HG02852 (cell line): ENCODE measurements around the gene COL4A2.
A peak's percentile ranks its signal among the peaks of the same experiment; 100 is the strongest.
"Not testable (repeated sequence)": the region's sequence is repeated elsewhere in the genome, so short reads cannot be mapped to it uniquely, and the experiment has no call there.

Experiments used
- ATAC-seq: cut with Tn5 transposase; IDR thresholded peaks from one replicate; pipeline ENCODE4 v1.9.1; 2021; ENCODE audit warnings: mild to moderate bottlenecking, moderate library complexity; ENCODE audit not compliant: unreplicated experiment

The COL4A2 gene

DNA sequence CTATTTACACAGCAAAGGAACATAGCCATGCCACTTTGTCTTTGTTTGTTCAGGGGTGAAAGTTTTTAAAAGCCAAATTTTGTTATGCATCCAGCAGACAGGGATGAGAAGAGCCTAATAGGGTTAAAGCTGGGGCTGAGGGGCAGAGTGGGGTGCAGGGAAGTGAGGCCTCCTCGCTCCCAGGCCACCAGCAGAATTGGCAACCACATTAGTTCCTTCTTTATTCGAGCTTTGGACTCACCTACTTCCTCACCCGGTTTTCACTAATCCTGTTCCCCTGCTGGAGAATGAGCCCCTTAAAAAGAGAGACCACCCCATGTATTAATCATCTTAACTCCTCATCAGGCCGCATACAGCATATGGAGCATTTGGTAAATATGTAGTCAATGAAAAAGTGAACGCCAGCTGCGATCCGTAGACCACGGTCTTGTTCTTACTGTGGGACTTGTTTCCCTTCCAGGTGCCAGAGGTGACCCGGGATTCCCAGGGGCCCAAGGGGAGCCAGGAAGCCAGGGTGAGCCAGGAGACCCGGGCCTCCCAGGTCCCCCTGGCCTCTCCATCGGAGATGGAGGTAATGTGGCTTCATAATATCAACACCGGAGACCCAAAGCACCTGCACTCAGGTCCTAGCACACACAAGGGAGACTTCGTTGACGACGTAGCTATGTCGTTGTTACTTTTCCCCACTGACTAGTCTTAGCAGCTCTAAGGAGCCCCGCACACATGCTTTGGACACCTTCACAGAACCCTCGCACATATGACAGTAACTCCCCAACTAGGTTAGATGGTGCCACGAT, 142.3 kb downstream of the COL4A2 start:
- ATAC-seq = no peak

DNA sequence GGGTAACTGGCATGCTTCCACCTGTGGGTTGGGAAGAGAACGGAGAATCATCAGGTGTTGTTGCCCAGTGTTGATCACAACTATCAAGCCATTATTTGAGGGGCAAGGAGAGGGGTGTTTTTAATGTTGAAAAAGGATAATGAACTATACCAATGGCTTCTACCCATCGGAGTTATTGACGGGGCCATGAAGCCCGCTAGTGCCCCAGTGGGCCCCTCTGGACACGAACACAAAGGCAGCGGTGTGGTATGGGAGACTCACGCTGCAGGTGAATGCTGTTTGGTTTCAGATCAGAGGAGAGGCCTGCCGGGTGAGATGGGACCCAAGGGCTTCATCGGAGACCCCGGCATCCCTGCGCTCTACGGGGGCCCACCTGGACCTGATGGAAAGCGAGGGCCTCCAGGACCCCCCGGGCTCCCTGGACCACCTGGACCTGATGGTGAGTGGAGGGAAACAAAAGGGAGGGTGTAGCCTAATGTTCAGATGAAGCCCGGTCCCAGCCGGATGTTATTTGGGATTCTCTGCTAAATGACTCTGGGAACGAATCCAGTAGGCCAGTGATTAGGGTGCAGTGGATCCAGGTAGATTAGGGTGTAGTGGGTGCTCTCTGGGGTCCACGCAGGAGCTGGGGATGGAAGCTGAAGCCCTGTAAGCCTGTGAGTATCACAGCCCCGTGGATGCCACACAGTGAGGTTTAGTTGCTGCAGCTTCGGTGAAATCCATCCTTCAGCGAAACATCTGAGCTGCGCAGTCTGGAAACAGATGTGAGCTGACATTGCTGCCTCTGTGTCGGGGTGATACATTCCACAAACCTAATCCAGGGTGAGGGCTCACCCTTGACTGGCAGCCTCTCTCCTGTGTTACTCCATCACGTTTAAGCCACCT, 143.2 kb downstream of the COL4A2 start:
- no peak for ATAC-seq

DNA sequence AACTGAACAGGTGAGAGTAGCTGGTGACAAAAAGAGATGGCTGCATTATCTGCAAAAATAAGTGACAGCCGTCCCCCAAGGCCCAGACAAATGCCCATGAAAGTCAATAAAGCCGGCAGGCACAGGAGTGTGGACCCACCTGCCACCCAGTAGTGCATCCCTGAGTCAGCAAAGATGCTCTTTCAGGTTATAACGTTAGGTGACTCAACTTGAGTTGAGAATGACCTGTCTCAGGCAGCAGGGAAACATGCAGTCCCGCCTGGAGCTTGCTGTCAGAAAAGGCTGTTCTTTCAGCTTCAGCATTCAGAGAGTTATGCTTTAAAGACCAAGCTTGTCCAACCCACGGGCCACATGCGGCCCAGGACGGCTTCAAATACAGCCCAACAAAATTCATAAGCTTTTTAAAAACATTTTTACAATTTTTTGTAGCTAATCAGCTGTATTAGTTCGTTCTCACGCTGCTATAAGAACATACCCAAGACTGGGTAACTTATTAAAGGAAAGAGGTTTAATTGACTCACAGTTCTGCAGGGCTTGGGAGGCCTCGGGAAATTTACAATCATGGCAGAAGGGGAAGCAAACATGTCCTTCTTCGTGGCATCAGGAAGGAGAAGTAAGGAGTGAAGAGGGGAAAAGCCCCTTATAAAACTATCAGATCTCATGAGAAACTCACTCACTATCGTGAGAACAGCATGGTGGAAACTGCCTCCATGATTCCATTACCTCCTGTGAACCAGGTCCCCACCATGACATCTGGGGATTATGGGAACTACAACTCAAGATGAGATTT, 144.1 kb downstream of the COL4A2 start:
- ATAC-seq = no peak

DNA sequence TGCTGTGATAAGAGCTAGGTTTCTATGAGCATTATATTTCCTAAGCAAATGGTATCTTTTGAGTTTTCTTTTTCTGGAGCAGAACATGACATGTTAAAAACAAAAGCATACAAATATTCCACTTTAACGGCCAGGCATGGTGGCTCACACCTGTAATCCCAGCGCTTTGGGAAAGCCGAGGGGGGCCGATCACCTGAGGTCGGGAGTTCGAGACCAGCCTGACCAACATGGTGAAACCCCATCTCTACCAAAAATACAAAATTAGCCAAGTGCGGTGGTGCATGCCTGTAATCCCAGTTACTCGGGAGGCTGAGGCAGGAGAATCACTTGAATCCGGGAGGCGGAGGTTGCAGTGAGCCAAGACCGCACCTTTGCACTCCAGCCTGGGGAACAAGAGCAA, 146.0 kb downstream of the COL4A2 start:
- ATAC-seq = not testable (repeated sequence)

DNA sequence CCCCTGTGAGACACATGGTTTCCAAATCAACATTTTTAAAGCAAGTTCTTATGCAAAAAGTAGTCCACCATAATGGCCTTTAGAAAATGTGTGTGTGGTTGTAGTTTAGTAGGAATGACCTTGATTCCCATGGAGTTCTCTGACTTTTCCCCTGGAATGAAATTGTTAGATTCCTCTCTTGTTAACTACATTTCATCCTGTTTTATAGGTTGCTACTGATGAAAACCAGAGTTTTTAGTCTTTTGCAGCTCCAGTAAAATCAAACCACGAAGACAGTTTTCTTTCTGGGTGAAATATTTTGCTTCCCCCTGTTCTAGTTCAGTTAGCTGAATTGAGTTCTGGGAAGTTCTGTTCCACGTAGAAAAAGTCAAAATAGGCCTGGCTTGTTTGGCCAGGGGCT, 146.7 kb downstream of the COL4A2 start:
- ATAC-seq = no peak

DNA sequence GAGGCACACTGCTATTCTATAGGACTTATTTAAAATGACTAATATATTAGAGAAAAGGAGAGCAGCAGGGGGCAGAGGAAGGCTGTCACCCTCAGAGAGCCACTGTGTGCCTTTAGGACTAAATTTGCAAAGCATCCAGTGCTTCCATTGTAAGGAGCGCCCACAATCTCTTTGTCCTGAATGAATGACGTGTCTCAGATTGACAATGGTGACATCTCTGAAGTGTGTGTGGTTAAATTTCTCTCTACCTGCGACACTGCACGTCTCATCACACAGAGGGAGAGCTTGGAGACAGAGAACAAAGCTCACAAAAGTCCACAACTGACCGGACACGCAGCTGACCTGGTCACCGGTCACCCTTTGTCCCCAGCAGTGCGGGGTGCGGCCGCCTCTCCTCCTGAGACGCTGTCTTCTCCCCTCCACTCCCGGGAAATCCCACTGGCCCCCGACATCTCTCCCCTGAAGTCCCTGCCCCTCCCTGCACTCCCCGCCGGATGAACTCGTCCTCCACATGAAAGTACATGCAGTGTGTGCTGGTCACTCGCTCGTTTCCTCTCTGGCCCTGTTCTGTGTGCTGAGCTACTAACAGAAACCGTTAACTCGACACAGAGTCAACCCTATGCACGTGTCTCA, 147.3 kb downstream of the COL4A2 start:
- no peak for ATAC-seq

DNA sequence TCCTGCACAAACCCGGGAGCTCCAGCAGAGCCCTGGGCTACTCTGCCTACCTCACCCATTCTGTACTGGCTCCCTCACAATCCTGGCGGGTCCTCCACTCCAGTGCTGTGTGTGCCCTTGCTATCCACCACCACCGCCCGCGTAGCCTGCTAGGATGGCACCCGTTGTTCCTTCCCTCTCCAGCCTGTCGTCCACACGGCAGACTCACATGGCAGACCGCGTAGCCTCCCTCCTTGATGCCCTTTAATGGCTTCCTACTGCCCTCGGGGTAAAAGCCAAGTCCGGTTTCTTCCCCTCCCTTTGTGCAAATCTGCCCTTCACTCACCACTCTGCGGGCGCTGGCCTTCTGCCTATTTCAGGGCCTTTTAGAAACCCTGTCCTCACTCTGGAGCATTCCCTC, 147.9 kb downstream of the COL4A2 start:
- ATAC-seq = no peak

DNA sequence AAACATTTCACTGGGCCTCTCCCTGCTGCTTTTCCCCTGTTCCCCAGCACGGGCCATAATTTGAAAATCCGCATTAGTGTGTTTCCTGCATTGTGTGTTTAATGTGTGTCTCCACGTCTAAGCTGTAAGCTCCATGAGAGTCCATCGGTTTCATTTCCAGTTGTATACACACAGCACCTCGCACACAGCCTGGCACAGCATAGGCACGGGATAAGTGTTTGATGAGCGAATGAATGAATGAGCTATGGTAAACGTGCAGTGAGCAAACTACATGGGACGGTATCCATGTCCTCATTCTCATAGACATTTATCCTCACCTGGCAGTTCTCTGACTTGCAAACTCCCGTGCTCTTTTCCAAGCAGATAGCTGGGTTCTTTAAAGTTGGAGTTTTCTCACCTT, 148.4 kb downstream of the COL4A2 start:
- ATAC-seq = peak; percentile 6

DNA sequence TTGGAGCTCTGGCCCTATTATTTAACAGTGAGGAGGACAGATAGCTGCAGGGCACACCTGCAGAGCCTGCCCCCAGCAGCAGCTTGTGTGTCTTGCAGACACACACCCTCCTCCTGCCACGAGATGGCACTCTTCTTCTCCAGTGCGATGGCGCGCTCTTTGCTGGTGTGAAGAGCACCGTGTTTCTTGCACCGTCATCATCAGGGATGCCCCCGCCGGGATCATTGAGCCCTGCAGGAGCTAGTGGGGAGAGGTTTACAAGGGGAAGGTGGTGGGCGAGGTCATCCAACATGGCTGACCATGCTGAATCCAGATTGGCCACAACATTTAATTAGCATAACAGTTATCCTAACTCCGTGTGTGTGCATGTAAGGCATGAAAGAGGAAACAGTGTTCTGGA, 148.9 kb downstream of the COL4A2 start:
- peak; percentile 99 for ATAC-seq

DNA sequence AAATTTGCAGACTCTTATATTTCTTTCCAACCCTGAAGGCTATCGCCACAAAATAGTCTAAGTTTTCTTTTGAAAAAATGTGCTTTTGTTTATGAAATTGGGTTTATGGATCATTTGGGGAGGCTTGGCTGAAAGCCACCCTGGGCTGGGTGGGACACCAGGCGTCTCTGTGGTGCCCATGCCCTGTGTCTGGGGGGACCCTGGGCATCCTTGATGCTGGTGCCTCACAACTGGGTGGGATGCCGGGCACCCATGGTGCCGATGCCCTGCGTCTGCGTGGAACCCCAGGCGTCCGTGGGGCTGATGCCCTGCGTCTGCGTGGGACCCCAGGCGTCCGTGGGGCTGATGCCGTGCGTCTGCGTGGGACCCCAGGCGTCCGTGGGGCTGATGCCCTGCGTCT, 149.5 kb downstream of the COL4A2 start:
- no peak for ATAC-seq

DNA sequence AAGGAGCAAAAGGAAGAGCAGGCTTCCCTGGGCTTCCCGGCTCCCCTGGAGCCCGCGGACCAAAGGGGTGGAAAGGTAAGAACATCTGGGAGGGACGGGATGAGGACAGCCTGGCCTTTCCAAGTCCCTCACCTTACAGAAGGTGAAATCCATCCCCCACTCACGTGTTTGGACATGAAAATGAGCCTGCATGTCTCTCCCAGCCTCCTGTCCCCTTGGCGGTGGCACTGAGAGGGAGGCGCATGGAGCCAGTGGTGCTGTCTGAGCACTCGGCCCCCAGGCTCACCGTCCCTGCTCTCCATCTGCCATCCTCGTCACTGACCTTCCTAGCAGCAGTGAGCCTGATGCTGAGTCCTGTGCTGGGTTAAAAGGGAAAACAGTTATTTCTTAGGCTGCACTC, 150.3 kb downstream of the COL4A2 start:
- ATAC-seq = no peak

DNA sequence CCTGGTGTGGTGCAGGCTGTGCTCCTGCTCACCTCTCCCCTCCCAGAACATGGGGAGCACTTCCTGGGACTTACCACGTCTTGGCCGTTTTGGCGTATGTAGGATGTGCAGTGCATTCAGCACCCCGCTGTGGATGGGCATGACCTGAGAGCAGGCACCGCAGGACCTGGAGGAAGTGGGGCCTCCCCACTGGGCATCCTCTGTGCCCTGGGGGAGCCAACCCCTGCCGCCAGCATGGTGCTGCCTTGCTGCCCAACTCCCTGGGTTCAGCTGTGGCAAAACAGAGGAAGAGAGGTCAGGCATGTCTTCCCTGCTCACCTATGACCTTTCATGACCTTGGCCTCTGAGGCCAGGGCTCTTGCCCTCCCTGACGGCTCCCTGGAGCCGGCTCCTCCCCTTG, 150.9 kb downstream of the COL4A2 start:
- ATAC-seq = no peak

DNA sequence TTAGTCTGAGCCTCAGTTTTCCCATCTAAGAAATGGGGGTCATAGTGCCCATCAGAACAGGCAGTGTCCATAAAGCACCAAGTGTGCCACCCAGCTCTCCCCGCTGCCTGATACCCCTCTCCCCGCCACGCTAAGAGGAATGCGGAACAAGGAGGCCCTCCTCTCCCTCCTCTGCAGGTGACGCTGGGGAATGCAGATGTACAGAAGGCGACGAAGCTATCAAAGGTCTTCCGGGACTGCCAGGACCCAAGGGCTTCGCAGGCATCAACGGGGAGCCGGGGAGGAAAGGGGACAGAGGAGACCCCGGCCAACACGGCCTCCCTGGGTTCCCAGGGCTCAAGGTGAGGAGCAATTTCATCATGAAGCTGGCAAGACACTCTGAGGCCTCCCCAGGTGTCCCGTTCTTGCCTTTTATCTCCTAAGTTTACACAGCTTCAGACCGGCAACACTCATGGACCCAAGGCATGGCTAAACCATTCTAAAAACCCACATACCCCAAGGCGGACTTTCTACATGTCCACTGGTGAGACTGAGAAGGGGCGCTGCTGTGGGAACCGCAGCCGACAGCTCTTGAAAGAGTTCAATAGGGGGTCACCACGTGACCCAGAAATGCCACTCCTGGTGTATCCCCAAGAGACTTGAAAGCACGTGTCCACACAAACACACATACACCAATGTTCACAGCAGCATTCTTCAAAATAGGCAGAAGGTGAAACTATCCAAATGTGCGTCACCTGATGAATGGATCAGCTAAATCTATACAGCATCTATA, 151.7 kb downstream of the COL4A2 start:
- ATAC-seq = no peak

DNA sequence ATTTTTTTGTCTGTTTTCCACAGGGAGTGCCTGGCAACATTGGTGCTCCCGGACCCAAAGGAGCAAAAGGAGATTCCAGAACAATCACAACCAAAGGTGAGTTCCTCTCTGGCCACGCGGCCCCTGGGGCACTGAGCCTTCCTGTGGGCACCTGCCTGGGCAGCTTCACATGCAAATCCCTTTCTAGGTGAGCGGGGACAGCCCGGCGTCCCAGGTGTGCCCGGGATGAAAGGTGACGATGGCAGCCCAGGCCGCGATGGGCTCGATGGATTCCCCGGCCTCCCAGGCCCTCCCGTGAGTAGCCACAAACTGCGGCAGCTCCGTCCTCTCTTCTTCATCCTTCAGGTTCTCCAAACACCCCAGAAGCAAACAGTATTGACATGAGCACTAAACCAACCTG, 155.0 kb downstream of the COL4A2 start:
- ATAC-seq = no peak

DNA sequence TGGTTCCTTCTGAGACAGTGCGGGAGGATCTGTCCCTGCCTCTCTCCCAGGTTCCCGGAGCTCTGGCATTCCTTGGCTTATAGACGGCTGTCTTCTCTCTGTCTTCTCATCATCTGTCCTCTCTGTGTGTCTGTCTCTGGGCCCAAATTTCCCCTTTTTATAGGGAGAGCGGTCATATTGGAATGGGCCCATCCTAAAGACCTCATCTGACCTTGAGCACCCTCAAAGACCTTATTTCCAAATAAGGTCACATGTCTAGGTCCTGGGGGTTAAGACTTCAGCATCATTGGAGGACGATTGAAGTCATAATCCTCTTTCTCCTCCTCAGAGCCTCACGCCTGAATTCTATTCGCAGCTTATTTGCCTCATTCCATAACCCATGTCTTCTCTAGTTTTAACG, 156.1 kb downstream of the COL4A2 start:
- no peak for ATAC-seq

DNA sequence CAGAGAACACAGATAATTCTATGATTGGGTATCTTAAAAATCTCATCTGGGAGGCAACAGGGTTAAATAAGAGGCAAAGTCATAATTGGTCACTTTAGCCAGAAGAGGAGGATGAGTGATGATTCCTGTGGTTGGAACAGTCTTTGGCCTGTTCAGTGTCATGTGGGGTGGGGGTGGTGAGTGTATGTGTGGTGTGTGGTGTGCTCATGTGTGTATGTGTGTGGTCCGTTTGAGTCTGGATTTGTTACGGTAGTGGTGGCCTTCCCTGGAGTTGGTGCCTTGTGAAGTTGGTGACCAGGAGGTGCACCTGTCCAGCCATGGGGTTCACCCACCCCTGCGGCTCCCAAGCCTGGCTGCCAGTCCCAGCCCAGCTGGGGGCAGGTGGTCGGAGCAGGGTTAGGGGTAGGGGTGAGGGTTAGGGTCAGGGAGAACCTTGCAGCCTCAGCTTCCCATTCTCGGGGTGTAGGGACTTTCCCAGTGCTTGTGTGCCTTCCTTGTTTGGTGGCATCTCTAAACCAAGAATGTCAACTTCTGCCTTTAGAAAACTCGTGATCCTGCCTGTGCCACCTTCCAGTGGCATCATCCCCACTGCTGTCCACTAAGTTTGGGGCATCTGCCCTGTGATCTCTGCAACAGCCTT, 156.9 kb downstream of the COL4A2 start:
- ATAC-seq = no peak

DNA sequence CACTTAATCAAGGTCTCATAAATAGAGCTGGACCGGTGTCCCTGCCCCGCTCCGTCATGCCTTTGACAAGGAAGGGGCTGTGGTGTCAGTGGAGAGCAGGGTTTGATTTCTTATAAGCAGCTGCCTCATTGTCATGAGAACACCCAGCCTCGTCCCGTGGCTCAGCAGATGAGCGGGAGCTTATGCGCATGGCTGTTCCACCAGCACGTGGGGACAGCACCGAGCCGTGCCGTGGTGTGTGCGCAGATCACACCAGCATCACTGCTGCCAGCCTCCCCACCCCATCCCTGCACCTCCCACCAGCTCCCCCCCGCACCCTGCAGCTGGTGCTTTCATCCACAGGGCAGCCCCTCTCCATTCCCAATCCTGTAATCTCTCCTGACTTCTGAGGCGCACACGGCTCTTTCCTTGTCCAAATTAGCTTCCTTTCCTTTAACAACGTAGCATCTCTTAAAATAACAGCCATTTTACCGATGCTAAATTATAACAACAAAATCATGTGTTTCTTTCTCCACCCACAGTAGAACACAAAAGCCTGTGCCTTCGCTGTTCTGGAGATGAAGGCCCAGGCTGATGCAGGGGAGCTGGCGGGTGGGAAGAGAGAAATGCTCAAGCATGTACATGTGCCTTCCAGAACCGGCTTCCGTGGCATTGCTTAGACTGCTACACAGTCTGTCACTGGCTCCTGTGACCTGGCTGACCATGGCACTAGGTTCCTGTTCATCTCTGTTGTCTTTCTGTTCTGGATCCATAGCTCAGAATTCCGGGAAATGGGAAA, 157.7 kb downstream of the COL4A2 start:
- no peak for ATAC-seq

DNA sequence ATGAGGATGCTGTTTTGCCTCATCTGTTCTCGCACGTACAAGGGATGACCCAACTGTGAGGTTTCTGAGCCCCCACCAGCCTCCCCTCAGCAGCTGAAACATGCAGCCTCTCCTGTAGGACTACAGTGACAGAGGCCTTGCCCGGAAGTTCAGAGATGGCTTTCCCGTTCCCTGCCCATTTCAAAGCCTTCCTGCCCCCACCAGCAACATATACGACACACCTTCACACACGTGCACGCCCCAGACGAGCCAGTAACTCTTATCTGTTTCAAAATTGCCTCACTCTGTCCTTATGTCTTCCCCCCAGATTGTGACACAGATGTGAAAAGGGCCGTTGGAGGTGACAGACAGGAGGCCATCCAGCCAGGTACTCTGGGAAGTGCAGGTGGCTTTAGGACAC, 158.6 kb downstream of the COL4A2 start:
- ATAC-seq = no peak
